Hematopoietic multipotent progenitor cell treated with erythropoietin and hydrocortisone succinate and interleukin-3 and kit ligand, for 8 days (in vitro differentiated cells): Measurements from ENCODE around the gene AKAP6.

Experiments
- DNase-seq: peaks from one replicate; pipeline ENCODE4 v3.0.0-alpha.2; 2015

The AKAP6 gene, protein sequence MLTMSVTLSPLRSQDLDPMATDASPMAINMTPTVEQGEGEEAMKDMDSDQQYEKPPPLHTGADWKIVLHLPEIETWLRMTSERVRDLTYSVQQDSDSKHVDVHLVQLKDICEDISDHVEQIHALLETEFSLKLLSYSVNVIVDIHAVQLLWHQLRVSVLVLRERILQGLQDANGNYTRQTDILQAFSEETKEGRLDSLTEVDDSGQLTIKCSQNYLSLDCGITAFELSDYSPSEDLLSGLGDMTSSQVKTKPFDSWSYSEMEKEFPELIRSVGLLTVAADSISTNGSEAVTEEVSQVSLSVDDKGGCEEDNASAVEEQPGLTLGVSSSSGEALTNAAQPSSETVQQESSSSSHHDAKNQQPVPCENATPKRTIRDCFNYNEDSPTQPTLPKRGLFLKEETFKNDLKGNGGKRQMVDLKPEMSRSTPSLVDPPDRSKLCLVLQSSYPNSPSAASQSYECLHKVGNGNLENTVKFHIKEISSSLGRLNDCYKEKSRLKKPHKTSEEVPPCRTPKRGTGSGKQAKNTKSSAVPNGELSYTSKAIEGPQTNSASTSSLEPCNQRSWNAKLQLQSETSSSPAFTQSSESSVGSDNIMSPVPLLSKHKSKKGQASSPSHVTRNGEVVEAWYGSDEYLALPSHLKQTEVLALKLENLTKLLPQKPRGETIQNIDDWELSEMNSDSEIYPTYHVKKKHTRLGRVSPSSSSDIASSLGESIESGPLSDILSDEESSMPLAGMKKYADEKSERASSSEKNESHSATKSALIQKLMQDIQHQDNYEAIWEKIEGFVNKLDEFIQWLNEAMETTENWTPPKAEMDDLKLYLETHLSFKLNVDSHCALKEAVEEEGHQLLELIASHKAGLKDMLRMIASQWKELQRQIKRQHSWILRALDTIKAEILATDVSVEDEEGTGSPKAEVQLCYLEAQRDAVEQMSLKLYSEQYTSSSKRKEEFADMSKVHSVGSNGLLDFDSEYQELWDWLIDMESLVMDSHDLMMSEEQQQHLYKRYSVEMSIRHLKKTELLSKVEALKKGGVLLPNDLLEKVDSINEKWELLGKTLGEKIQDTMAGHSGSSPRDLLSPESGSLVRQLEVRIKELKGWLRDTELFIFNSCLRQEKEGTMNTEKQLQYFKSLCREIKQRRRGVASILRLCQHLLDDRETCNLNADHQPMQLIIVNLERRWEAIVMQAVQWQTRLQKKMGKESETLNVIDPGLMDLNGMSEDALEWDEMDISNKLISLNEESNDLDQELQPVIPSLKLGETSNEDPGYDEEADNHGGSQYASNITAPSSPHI (N-terminal part only)

GRCh38 chr14:32329146-32329545 is at the start of gene AKAP6:
Gene AKAP6, plus strand, starts transcription at chr14:32329298. Its CDS starts 104,196 bp downstream, at chr14:32433494.
- no peak for DNase-seq

- peak; percentile 2 for DNase-seq
These were observed 42.5 kb upstream of the AKAP6 start for GRCh38 chr14:32286602-32287001.

- no peak for DNase-seq
These were observed 32.7 kb upstream of the AKAP6 start for GRCh38 chr14:32296366-32296765.

DNA sequence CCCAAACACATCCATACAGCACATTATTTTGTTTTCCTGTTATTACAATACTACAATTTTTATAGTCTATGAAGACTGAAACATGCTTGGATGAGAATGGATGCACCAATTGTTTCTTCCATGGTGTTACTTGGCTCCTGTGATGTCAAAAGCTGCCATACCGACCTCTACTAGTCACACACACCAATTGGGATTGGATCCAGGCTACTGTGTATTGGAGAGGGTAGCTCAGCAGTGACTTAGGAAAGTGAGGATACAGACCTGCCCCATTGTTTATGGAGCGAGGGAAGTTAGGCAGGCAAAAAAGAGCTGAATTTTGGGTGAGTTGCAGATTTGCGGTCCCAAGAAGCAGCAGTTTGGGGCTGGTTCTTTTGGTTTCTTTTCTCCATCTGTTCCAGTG is 30.8 kb upstream of the AKAP6 start:
- DNase-seq, result no peak

- DNase-seq, result no peak
These were observed 29.0 kb upstream of the AKAP6 start for GRCh38 chr14:32300136-32300535.

DNA sequence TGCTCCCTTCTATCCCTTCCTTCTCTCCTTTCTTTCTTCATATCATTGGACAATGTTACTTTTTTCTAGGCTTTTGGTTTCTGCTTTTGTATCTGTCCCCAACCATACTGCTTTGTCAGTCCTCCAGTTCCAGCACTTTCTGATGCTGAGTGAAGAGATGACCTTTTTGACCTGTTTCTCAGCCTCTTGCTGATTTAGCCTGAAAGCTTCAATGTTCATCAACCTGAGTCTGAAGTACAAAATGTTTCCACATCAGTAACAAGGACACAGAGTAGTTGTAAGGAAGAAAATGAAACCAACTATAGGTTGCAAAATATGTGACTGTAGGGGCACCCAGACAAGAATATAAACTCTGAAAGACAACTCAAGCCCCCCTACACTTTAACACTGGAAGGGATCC is 25.2 kb upstream of the AKAP6 start:
- DNase-seq, result no peak

GRCh38 chr14:32304296-32304695 is 24.8 kb upstream of the AKAP6 start:
- DNase-seq, result no peak

DNA sequence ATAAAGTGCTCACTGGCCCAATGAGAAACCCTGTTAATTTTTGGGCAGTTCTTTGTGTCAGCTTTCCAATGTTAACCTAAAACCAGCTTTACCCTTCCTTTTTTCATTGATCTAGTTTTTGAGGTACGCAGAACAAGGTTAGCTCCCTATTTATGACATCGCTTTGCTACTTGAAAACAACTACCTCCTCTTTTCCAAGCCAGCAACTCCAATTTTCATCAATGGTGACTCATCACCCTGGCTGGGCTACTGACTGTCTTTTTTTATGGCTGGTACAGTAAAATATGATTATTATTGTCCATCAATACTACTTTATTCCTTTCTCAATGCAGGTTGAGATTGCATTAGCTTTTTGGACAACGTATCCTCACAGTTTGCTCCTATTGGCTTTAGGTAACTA is 22.5 kb upstream of the AKAP6 start:
- no peak for DNase-seq

- DNase-seq, result no peak
These were observed 21.1 kb upstream of the AKAP6 start for GRCh38 chr14:32307881-32308582.

DNA sequence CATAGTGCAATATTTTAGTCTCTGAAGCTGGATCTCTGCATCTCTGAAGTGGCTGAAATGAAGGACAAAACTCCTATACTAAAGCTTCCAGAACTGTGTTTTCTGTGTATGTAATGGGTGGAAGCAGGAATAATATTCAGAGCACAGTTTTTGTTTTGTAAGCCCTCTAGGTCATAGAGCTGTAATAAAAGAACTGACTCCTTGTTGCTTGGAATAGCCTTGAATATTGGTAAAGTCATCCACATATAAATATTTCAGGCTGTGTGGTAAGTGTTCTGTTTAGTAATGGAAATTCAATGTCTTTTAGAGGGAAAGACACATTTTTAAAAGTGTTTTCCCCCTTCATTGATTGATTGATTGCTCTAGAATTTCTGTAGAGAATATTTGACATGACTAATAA is 18.2 kb upstream of the AKAP6 start:
- DNase-seq, result no peak

DNA sequence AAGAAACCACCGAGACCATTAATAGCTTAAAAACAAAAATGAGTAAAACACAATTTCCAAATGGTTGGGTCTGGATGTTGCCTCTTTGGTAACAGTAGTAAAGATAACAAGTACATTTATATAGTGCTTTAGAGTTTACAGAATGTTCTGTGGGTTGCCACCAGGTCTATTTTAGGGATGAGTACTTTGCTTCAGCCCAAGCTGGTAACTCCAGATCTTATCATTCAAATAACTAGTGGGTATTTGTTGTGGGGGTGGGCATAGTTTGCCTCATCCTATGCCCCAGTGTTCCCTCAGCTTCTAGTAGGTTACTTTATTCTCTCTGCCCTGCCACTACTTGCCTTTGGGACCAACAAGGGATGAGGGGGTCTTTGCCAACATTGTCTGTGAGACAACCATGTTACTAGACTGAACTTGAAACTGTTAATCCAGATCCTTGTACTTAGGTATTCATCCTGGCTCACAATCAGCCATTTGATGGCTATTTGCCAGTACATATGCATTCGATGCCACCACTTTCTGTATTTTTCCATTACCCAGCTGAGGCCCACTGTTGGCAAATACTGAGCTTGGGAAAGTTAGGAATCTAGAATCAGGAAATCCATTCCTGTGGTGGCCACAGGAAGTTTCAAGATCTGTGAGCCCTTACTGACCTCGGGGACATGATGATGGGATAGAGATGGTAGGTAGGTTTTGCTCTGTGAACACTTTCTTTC is 17.6 kb upstream of the AKAP6 start:
- DNase-seq, result no peak

- no peak for DNase-seq
These were observed 17.1 kb upstream of the AKAP6 start for GRCh38 chr14:32312010-32312331.

DNA sequence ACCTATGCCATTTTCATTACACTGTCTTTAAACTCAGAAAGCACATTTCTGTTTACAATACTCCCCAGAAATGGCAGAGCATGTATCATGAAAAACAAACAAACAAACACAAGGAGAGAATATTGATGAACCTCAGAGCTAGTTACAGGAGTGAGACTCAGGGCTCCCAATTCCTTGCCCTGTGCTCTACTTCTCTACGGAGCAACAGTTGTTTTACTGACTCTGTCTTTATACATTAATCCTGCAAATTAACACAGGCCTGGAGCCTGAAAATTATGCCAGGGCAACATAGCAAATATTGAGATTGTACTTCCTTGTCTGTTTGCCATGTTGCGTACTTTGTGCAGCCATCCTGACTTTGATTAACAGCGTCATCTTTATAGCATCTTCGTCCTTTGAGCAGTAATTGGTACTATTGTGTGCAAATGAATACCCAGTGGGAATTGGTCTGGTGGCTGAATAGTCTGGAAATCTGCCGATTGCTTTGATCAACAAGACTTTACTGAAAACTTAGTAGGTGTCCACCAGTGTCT is 15.2 kb upstream of the AKAP6 start:
- no peak for DNase-seq

GRCh38 chr14:32318087-32318795 is 10.9 kb upstream of the AKAP6 start:
- DNase-seq, result no peak

DNA sequence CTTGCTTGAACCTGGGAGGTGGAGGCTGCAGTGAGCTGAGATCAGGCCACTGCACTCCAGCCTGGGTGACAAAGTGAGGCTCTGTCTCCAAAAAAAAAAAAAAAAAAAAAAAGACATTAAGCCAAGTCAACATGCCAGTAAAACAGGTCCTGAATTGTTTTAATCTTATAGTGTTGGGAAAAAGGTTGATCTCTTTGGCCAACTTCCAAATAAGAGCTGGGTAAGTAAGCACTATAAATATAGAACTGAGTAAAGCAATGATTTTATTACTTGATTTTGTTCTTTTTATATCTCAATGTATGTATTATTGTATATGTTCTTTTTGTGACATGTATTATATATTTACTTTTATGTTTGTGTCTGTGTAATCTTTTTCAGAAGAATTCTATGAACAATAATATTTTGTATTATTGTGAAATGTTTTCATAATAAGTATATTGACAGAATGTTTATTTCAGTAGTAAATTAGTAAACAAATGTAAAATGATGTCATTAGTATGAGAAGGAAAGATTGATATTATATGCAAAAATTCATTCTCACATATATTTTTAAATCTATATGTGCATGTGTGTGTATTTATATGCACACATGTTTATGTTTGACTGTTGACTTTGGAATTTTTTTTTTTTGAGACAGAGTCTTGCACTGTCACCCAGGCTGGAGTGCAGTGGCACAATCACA is 9.6 kb upstream of the AKAP6 start:
- DNase-seq, result no peak

DNA sequence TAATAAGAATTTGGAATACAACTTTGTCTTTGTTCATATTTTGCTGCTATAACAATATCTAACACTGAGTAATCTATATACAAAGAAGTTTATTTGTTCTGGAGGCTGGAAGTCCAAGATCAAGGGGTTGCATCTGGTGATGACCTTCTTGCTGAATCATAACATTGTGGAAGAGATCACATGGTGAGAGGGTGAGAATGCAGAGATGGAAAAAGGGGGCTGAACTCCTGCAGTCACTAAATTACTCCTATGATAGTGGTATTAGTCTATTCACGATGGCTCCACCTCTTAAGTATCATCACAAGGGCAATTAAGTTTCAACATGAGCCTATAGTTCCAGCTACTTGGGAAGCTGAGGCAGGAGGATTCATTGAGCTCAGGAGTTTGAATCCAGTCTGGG is 4.5 kb upstream of the AKAP6 start:
- no peak for DNase-seq

GRCh38 chr14:32327255-32327961 is 1.7 kb upstream of the AKAP6 start:
- DNase-seq, result no peak

DNA sequence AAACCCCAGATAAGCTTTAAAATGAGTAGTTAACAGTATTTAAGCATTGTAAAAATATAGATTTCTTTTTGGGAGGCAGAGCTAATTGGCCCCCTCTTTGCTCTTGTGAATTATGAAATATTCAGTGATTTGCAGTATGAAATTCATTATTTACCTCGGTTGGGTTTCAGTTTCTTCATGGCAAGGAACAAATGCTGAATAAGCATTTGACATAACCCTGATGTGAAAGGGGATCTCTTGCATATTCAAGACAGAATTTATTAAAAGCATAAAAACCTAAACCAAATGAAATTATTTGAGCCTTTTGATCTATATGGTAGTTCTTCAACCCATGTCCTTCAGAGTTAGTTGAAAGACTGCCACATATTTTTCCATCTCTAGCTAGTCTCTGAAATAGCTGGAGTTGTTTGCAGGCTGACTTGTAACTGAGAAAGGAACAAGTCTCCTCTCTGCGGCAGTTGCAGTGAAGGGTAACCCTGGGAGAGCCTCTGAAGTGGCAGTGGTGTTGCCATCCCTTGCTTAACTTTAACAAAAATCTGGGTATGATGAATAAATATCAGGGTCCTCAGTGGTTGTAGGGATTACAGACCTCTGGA is 690 bp downstream of the AKAP6 start:
- no peak for DNase-seq

DNA sequence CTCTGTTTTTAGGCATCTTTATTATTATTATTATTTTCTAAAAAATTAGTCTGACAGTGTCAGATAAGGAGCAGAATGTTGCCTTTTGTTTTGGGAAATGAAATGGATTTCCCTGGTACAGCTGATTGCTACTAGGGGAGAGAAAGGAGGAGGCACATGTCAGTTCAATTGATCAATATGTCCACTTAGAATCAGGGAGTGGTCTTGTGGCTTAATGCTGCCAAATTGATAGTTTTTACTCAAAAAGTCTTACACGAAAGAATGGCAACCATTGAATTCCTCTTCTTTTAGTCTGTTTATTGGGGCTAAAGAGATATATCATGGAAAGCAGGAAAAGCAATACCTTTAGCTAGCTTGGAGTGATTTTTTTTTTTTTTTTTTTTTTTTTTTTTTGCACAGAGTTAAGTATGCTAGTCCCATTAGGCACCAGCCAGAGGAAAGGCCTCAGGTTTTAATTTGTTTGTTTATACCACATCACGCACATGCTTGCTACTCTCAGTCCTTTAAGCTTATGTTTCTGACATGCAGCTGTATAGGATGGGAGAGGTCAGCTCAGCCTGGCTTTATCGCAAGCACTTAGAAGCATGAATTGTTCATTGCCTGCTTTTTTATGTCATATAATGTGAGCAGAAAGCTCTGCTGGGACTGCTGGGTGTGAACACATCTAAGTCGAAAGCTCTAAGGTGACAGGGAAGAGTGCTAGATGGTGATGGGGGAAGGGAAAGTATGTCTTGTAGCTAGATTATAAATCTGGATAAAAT is 1.4 kb downstream of the AKAP6 start:
- no peak for DNase-seq
